ENCODE measurements around the gene PIK3CD.

The PIK3CD gene

GRCh38 chr1:9648171-9648570, 3.4 kb upstream of the PIK3CD start:
- no peaks in the 10 kb centered on the region for H3K9me3 ChIP-seq (ENCODE audit: control extremely low read depth in 1 of 5, control insufficient read depth in 4 of 5, insufficient read depth in 2 of 5, low read depth in 1 of 5, low read length in 4 of 5)
- H3K27me3 ChIP-seq (replicated peaks in 2 of 5; ENCODE audit: control insufficient read depth in 4 of 5, insufficient read depth in 5 of 5, low read length in 4 of 5): no peaks in the 10 kb centered on the region
- peaks cover 0 to 4% (median 2%) of the 10 kb centered on the region in 4 experiments for H3K36me3 ChIP-seq (ENCODE audit: control insufficient read depth in 4 of 4, insufficient read depth in 4 of 4, low read length in 3 of 4)
- H3K4me1 ChIP-seq (ENCODE audit: control extremely low read depth in 1 of 4, control insufficient read depth in 4 of 4, insufficient read depth in 4 of 4, low read length in 3 of 4): peaks cover 5 to 53% (median 36%) of the 10 kb centered on the region in 4 experiments
- H3K27ac ChIP-seq (ENCODE audit: insufficient read depth in 1 of 2, low read depth in 1 of 2, low read length in 2 of 2, poor library complexity in 1 of 2, severe bottlenecking in 2 of 2): no peak overlapping the region
- CTCF ChIA-PET: interaction anchor here (1.2 to 2.1 kb wide), 2 partner anchors 17 to 21 kb away, joined by 4 to 6 read pairs; no protein-coding TSS in a partner anchor
- H3K4me3 ChIP-seq (ENCODE audit: control insufficient read depth in 1 of 7, extremely low read depth in 1 of 7, insufficient read depth in 4 of 7, low read depth in 2 of 7, low read length in 6 of 7): no peak overlapping the region
- POLR2A ChIA-PET: no interaction called here
- DNase-seq: no peak
- WGBS (ENCODE audit: insufficient coverage): 88% methylated on average over 10 of the region's 10 CpGs

GRCh38 chr1:9649769-9650168, 1.8 kb upstream of the PIK3CD start:
- POLR2A ChIA-PET: interaction anchor here (0.6 to 3.4 kb wide), 2 partner anchors 18 to 19 kb away, joined by 5 to 21 read pairs; no protein-coding TSS in a partner anchor
- Histone ChIP-seq H3K27ac (ENCODE audit: insufficient read depth in 1 of 2, low read depth in 1 of 2, low read length in 2 of 2, poor library complexity in 1 of 2, severe bottlenecking in 2 of 2) (no peak overlapping the region), H3K36me3 (ENCODE audit: control insufficient read depth in 4 of 4, insufficient read depth in 4 of 4, low read length in 3 of 4) (peaks cover 0 to 4% (median 2%) of the 10 kb centered on the region in 4 experiments), H3K4me3 (ENCODE audit: control insufficient read depth in 1 of 7, extremely low read depth in 1 of 7, insufficient read depth in 4 of 7, low read depth in 2 of 7, low read length in 6 of 7) (no peak overlapping the region), H3K27me3 (replicated peaks in 2 of 5; ENCODE audit: control insufficient read depth in 4 of 5, insufficient read depth in 5 of 5, low read length in 4 of 5) (no peaks in the 10 kb centered on the region), H3K4me1 (ENCODE audit: control extremely low read depth in 1 of 4, control insufficient read depth in 4 of 4, insufficient read depth in 4 of 4, low read length in 3 of 4) (peaks cover 5 to 54% (median 39%) of the 10 kb centered on the region in 4 experiments), H3K9me3 (ENCODE audit: control extremely low read depth in 1 of 5, control insufficient read depth in 4 of 5, insufficient read depth in 2 of 5, low read depth in 1 of 5, low read length in 4 of 5) (no peaks in the 10 kb centered on the region)
- CTCF ChIA-PET: interaction anchor here (0.9 to 6.4 kb wide), 2 partner anchors 21 to 26 kb away, joined by 3 to 78 read pairs; no protein-coding TSS in a partner anchor
- no CpG with 5 or more reads among the region's 3 CpGs for WGBS (ENCODE audit: insufficient coverage)
- DNase-seq: no peak

GRCh38 chr1:9651220-9651564, 339 bp upstream of the PIK3CD start:
- H3K9me3 ChIP-seq (ENCODE audit: control extremely low read depth in 1 of 5, control insufficient read depth in 4 of 5, insufficient read depth in 2 of 5, low read depth in 1 of 5, low read length in 4 of 5): no peaks in the 10 kb centered on the region
- H3K4me3 ChIP-seq (ENCODE audit: control insufficient read depth in 1 of 7, extremely low read depth in 1 of 7, insufficient read depth in 4 of 7, low read depth in 2 of 7, low read length in 6 of 7): peak overlapping the region; percentile 48 to 91 (median 83)
- peaks cover 2 to 57% (median 44%) of the 10 kb centered on the region in 4 experiments for H3K4me1 ChIP-seq (ENCODE audit: control extremely low read depth in 1 of 4, control insufficient read depth in 4 of 4, insufficient read depth in 4 of 4, low read length in 3 of 4)
- peak overlapping the region in 1 of 2 experiments; percentile 54 for H3K27ac ChIP-seq (ENCODE audit: insufficient read depth in 1 of 2, low read depth in 1 of 2, low read length in 2 of 2, poor library complexity in 1 of 2, severe bottlenecking in 2 of 2)
- no peak for DNase-seq
- H3K36me3 ChIP-seq (ENCODE audit: control insufficient read depth in 4 of 4, insufficient read depth in 4 of 4, low read length in 3 of 4): peaks cover 0 to 4% (median 2%) of the 10 kb centered on the region in 4 experiments
- H3K27me3 ChIP-seq (replicated peaks in 2 of 5; ENCODE audit: control insufficient read depth in 4 of 5, insufficient read depth in 5 of 5, low read length in 4 of 5): no peaks in the 10 kb centered on the region
- 4% methylated on average over 10 of the region's 10 CpGs for WGBS (ENCODE audit: insufficient coverage)
- POLR2A ChIA-PET: interaction anchor here (0.8 to 3.4 kb wide), 2 partner anchors 17 to 21 kb away, joined by 6 to 21 read pairs; no protein-coding TSS in a partner anchor
- CTCF ChIA-PET: interaction anchor here (1.2 to 6.4 kb wide), 4 partner anchors 9 to 40 kb away, joined by 3 to 78 read pairs (median 6); no protein-coding TSS in a partner anchor

GRCh38 chr1:9652379-9653209, 1.1 kb downstream of the PIK3CD start:
- peaks cover 2 to 65% (median 48%) of the 10 kb centered on the region in 4 experiments for H3K4me1 ChIP-seq (ENCODE audit: control extremely low read depth in 1 of 4, control insufficient read depth in 4 of 4, insufficient read depth in 4 of 4, low read length in 3 of 4)
- peak; percentile 82 to 90 (median 89) for DNase-seq
- WGBS (ENCODE audit: insufficient coverage): under 1% methylated on average over 44 of the region's 55 CpGs

GRCh38 chr1:9653210-9653490, 1.6 kb downstream of the PIK3CD start:
- Histone ChIP-seq H3K27ac (ENCODE audit: insufficient read depth in 1 of 2, low read depth in 1 of 2, low read length in 2 of 2, poor library complexity in 1 of 2, severe bottlenecking in 2 of 2) (peak overlapping the region; percentile 40 to 66), H3K9me3 (ENCODE audit: control extremely low read depth in 1 of 5, control insufficient read depth in 4 of 5, insufficient read depth in 2 of 5, low read depth in 1 of 5, low read length in 4 of 5) (no peaks in the 10 kb centered on the region), H3K27me3 (replicated peaks in 2 of 5; ENCODE audit: control insufficient read depth in 4 of 5, insufficient read depth in 5 of 5, low read length in 4 of 5) (no peaks in the 10 kb centered on the region), H3K4me3 (ENCODE audit: control insufficient read depth in 1 of 7, extremely low read depth in 1 of 7, insufficient read depth in 4 of 7, low read depth in 2 of 7, low read length in 6 of 7) (peak overlapping the region in 6 of 7 experiments; percentile 48 to 91 (median 82)), H3K36me3 (ENCODE audit: control insufficient read depth in 4 of 4, insufficient read depth in 4 of 4, low read length in 3 of 4) (peaks cover 0 to 2% (median 2%) of the 10 kb centered on the region in 4 experiments), H3K4me1 (ENCODE audit: control extremely low read depth in 1 of 4, control insufficient read depth in 4 of 4, insufficient read depth in 4 of 4, low read length in 3 of 4) (peaks cover 2 to 71% (median 52%) of the 10 kb centered on the region in 4 experiments)
- DNase-seq: peak in 1 of 3 donors; percentile 17
- CTCF ChIA-PET: interaction anchor here (0.7 to 6.4 kb wide), 11 partner anchors 13 to 159 kb away, joined by 3 to 78 read pairs (median 5); no protein-coding TSS in a partner anchor
- no CpG with 5 or more reads among the region's 11 CpGs for WGBS (ENCODE audit: insufficient coverage)
- POLR2A ChIA-PET: interaction anchor here (0.6 to 2.0 kb wide), 3 partner anchors 30 to 41 kb away, joined by 3 to 7 read pairs (median 3); no protein-coding TSS in a partner anchor

More at GRCh38 chr1:9652379-9653209, 1.1 kb downstream of the PIK3CD start:
- Histone ChIP-seq H3K27me3 (replicated peaks in 2 of 5; ENCODE audit: control insufficient read depth in 4 of 5, insufficient read depth in 5 of 5, low read length in 4 of 5) (no peaks in the 10 kb centered on the region), H3K36me3 (ENCODE audit: control insufficient read depth in 4 of 4, insufficient read depth in 4 of 4, low read length in 3 of 4) (peaks cover 0 to 4% (median 2%) of the 10 kb centered on the region in 4 experiments), H3K27ac (ENCODE audit: insufficient read depth in 1 of 2, low read depth in 1 of 2, low read length in 2 of 2, poor library complexity in 1 of 2, severe bottlenecking in 2 of 2) (peak overlapping the region; percentile 40 to 66), H3K9me3 (ENCODE audit: control extremely low read depth in 1 of 5, control insufficient read depth in 4 of 5, insufficient read depth in 2 of 5, low read depth in 1 of 5, low read length in 4 of 5) (no peaks in the 10 kb centered on the region), H3K4me3 (ENCODE audit: control insufficient read depth in 1 of 7, extremely low read depth in 1 of 7, insufficient read depth in 4 of 7, low read depth in 2 of 7, low read length in 6 of 7) (peak overlapping the region; percentile 48 to 91 (median 83))
- POLR2A ChIA-PET: interaction anchor here (0.6 to 3.4 kb wide), 8 partner anchors 9 to 52 kb away, joined by 3 to 21 read pairs (median 3); no protein-coding TSS in a partner anchor
- CTCF ChIA-PET: interaction anchor here (0.7 to 6.4 kb wide), 11 partner anchors 18 to 159 kb away, joined by 3 to 78 read pairs (median 5); no protein-coding TSS in a partner anchor

- DNase-seq: peak in 2 of 3 donors; percentile 31 to 49
- Histone ChIP-seq H3K9me3 (ENCODE audit: control extremely low read depth in 1 of 5, control insufficient read depth in 4 of 5, insufficient read depth in 2 of 5, low read depth in 1 of 5, low read length in 4 of 5) (no peaks in the 10 kb centered on the region), H3K36me3 (ENCODE audit: control insufficient read depth in 4 of 4, insufficient read depth in 4 of 4, low read length in 3 of 4) (peaks cover 0 to 2% (median 0%) of the 10 kb centered on the region in 4 experiments), H3K27me3 (replicated peaks in 2 of 5; ENCODE audit: control insufficient read depth in 4 of 5, insufficient read depth in 5 of 5, low read length in 4 of 5) (no peaks in the 10 kb centered on the region), H3K27ac (ENCODE audit: insufficient read depth in 1 of 2, low read depth in 1 of 2, low read length in 2 of 2, poor library complexity in 1 of 2, severe bottlenecking in 2 of 2) (peak overlapping the region in 1 of 2 experiments; percentile 51), H3K4me3 (ENCODE audit: control insufficient read depth in 1 of 7, extremely low read depth in 1 of 7, insufficient read depth in 4 of 7, low read depth in 2 of 7, low read length in 6 of 7) (peak overlapping the region in 6 of 7 experiments; percentile 48 to 91 (median 82)), H3K4me1 (ENCODE audit: control extremely low read depth in 1 of 4, control insufficient read depth in 4 of 4, insufficient read depth in 4 of 4, low read length in 3 of 4) (peaks cover 2 to 73% (median 53%) of the 10 kb centered on the region in 4 experiments)
- POLR2A ChIA-PET: interaction anchor here (0.6 to 2.0 kb wide), 3 partner anchors 30 to 40 kb away, joined by 3 to 7 read pairs (median 3); no protein-coding TSS in a partner anchor
- WGBS (ENCODE audit: insufficient coverage): 44% methylated on average over 5 of the region's 10 CpGs
- CTCF ChIA-PET: interaction anchor here (0.7 to 6.4 kb wide), 12 partner anchors 13 to 158 kb away, joined by 3 to 78 read pairs (median 4); no protein-coding TSS in a partner anchor
Measured at GRCh38 chr1:9653491-9654050, 2.0 kb downstream of the PIK3CD start.

Data from common myeloid progenitor, CD34-positive (primary cell).